OCI-LY1 (cell line): ENCODE measurements around the gene LTBP1.
A peak's percentile ranks its signal among the peaks of the same experiment; 100 is the strongest.

Experiments used
- H2AFZ ChIP-seq: fragments of 200-600 bp; sonication (generic), shearing (Covaris generic); 2 replicates; pipeline ENCODE4 v1.6.0; 2014; ENCODE audit warnings: antibody characterized with exemption, mild to moderate bottlenecking, low read length
- H3F3A ChIP-seq: fragments of 200-600 bp; sonication (generic), shearing (Covaris generic); 2 replicates; pipeline ENCODE4 v1.6.0; 2014; ENCODE audit warnings: mild to moderate bottlenecking, antibody characterized with exemption, low read length, moderate library complexity; ENCODE audit not compliant: insufficient read depth
- H3K27ac ChIP-seq: fragments of 200-600 bp; sonication (generic); 2 replicates; pipeline ENCODE4 v1.5.1; 2014; ENCODE audit warnings: low read length, mixed run types, mild to moderate bottlenecking, low read depth; ENCODE audit not compliant: poor library complexity, severe bottlenecking
- H3K27me3 ChIP-seq: fragments of 200-600 bp; sonication (generic); 2 replicates; pipeline ENCODE4 v1.6.0; 2014; ENCODE audit warnings: antibody characterized with exemption, mild to moderate bottlenecking, low read length, moderate library complexity; ENCODE audit not compliant: insufficient read depth
- H3K36me3 ChIP-seq: fragments of 200-600 bp; sonication (generic); 2 replicates; pipeline ENCODE4 v1.6.1; 2014; ENCODE audit warnings: mild to moderate bottlenecking, antibody characterized with exemption, low read length, moderate library complexity, mixed read lengths; ENCODE audit not compliant: insufficient read depth
- H3K4me1 ChIP-seq: fragments of 200-600 bp; sonication (generic); 2 replicates; pipeline ENCODE4 v1.5.1; 2014; ENCODE audit warnings: mild to moderate bottlenecking, low read length, moderate library complexity; ENCODE audit not compliant: insufficient read depth, severe bottlenecking
- H3K4me2 ChIP-seq: fragments of 200-600 bp; sonication (generic), shearing (Covaris generic); 2 replicates; pipeline ENCODE4 v1.6.1; 2014; ENCODE audit warnings: low read length
- H3K4me3 ChIP-seq: fragments of 200-600 bp; sonication (generic); 2 replicates; pipeline ENCODE4 v1.5.1; 2014; ENCODE audit warnings: low read length, low read depth, mild to moderate bottlenecking, mixed read lengths; ENCODE audit not compliant: poor library complexity, severe bottlenecking
- H3K79me2 ChIP-seq: fragments of 200-600 bp; shearing (Covaris generic); 2 replicates; pipeline ENCODE4 v1.6.1; 2016; ENCODE audit warnings: mixed run types, low read length, mixed read lengths; ENCODE audit not compliant: insufficient read depth
- H3K9ac ChIP-seq: fragments of 200-600 bp; sonication (generic), shearing (Covaris generic); 2 replicates; pipeline ENCODE4 v1.6.1; 2014; ENCODE audit warnings: mild to moderate bottlenecking, low read length, mixed read lengths
- H3K9me2 ChIP-seq: fragments of 200-600 bp; sonication (generic), shearing (Covaris generic); 2 replicates; pipeline ENCODE4 v1.6.1; 2014; ENCODE audit warnings: low read depth, mild to moderate bottlenecking, low read length, mixed read lengths
- H3K9me3 ChIP-seq: fragments of 200-600 bp; shearing (Covaris generic); 2 replicates; pipeline ENCODE4 v1.6.1; 2014; ENCODE audit warnings: low read length, mixed read lengths
- H4K20me1 ChIP-seq: fragments of 200-600 bp; sonication (generic), shearing (Covaris generic); 2 replicates; pipeline ENCODE4 v1.6.0; 2016; ENCODE audit warnings: mild to moderate bottlenecking, low read length; ENCODE audit not compliant: insufficient read depth
- CTCF ChIP-seq: fragments of 200-600 bp; sonication (generic), shearing (Covaris generic); IDR thresholded peaks from 2 replicates; pipeline ENCODE4 v1.5.1; 2017; ENCODE audit warnings: mild to moderate bottlenecking, antibody characterized with exemption, low read length, moderate library complexity, mixed read lengths
- EZH2 ChIP-seq: fragments of 200-600 bp; sonication (generic), shearing (Covaris generic); IDR thresholded peaks from 2 replicates; pipeline ENCODE4 v1.8.0; 2017; ENCODE audit warnings: borderline replicate concordance, mixed run types, mild to moderate bottlenecking, antibody characterized with exemption, low read length, moderate library complexity, mixed read lengths

The LTBP1 gene

DNA sequence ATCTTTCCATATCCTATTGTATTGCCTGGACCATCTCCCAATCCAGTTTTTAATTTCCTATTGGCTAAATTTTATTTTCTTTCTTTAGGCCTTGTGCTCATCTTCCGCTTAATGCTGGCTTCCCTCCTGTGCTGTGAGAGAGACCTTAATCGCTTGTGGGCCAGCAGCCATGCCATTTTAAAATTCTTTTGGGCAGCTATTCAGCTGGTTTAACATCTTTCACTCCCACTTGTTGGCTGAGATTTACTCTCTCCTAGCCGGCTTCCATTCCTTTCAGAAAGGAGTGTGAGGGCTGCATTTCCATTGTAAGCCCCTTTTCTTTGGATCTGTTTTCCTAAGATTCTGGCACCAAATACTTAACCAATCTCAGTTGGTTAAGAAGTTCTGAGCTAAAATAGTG is 388.8 kb downstream of the LTBP1 start:
- H3K4me2 ChIP-seq = peak overlapping the region; percentile 27; the same call in 1 of the 2 replicates
- no peaks in the 10 kb centered on the region for H3K9me2 ChIP-seq
- H3K27me3 ChIP-seq = no peaks in the 10 kb centered on the region
- H3K9ac ChIP-seq = no peak overlapping the region
- H4K20me1 ChIP-seq = no peaks in the 10 kb centered on the region
- no peak overlapping the region for H2AFZ ChIP-seq
- H3K79me2 ChIP-seq = no peaks in the 10 kb centered on the region
- H3K4me3 ChIP-seq = no peak overlapping the region
- H3K9me3 ChIP-seq = no peaks in the 10 kb centered on the region
- TF ChIP-seq CTCF (no peak), EZH2 (no peak)
- H3F3A ChIP-seq = no peaks in the 10 kb centered on the region
- H3K27ac ChIP-seq = peak overlapping the region; percentile 65
- H3K4me1 ChIP-seq = peaks cover 17% of the 10 kb centered on the region
- peaks cover 34% of the 10 kb centered on the region; the same call in 1 of the 2 replicates for H3K36me3 ChIP-seq

GRCh38 chr2:33336036-33336625 is 389.4 kb downstream of the LTBP1 start:
- Histone ChIP-seq H3K4me3 (no peak overlapping the region), H3K9ac (no peak overlapping the region), H2AFZ (no peak overlapping the region), H3K4me2 (peak overlapping the region; percentile 27; the same call in 1 of the 2 replicates), H3F3A (no peaks in the 10 kb centered on the region), H3K27me3 (no peaks in the 10 kb centered on the region), H4K20me1 (no peaks in the 10 kb centered on the region), H3K9me3 (no peaks in the 10 kb centered on the region), H3K36me3 (peaks cover 34% of the 10 kb centered on the region; the same call in 1 of the 2 replicates), H3K9me2 (no peaks in the 10 kb centered on the region), H3K27ac (peak overlapping the region; percentile 65), H3K79me2 (no peaks in the 10 kb centered on the region), H3K4me1 (peaks cover 17% of the 10 kb centered on the region)
- TF ChIP-seq CTCF = no peak
- no peak for TF ChIP-seq EZH2

GRCh38 chr2:33337385-33337960 is 390.7 kb downstream of the LTBP1 start:
- Histone ChIP-seq H3K27ac (no peak overlapping the region), H3K4me2 (no peak overlapping the region), H4K20me1 (no peaks in the 10 kb centered on the region), H3K4me3 (no peak overlapping the region), H3K9ac (no peak overlapping the region), H3K27me3 (no peaks in the 10 kb centered on the region), H3K4me1 (peaks cover 17% of the 10 kb centered on the region), H3K36me3 (peaks cover 30% of the 10 kb centered on the region; the same call in 1 of the 2 replicates), H3K9me3 (no peaks in the 10 kb centered on the region), H3K9me2 (no peaks in the 10 kb centered on the region), H3F3A (no peaks in the 10 kb centered on the region), H2AFZ (no peak overlapping the region), H3K79me2 (no peaks in the 10 kb centered on the region)
- TF ChIP-seq EZH2 (no peak), CTCF (no peak)
